ENCODE measurements around the gene PTPRG.
A peak's percentile ranks its signal among the peaks of the same experiment; 100 is the strongest.

Gene PTPRG

DNA sequence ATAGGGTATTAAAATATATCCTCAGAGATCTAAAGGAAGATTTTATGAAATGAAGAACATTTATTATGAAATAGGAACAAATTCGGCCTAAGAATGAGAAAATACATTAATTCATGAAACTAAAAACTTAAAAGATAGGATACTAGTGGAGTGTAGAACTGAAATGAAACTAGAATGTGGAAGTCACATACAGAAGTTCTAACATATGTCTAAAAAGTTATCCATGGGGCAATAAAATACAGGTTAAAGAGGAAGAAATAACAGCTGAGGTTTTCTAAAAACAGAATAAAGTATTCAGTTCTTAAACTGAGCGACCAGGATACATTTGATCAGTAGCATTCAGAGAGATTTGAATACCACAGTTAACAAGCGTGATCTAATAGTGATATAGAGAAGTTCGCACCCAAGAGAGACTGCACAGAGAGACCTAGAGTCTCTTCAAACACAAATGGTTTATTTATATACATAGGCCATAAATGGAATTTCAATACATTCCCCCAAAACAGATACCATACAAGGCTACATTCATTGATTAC, 726.1 kb downstream of the PTPRG start:
- Histone ChIP-seq H3F3A (ENCODE audit: control insufficient read depth, insufficient read depth) (peaks cover 4% of the 10 kb centered on the region; the same call in 1 of the 2 replicates), H3K36me3 (ENCODE audit: control insufficient read depth, low read length) (no peaks in the 10 kb centered on the region), H3K27ac (ENCODE audit: low read depth, low read length) (0 out of 2 replicates have a peak overlapping the region, but pooled peaks have one; percentile 1), H3K79me2 (ENCODE audit: control insufficient read depth, low read length) (no peaks in the 10 kb centered on the region), H3K9me3 (ENCODE audit: control insufficient read depth, insufficient read depth, low read length) (no peaks in the 10 kb centered on the region), H3K27me3 (ENCODE audit: control insufficient read depth, low read length) (no peaks in the 10 kb centered on the region), H4K20me1 (ENCODE audit: control insufficient read depth, insufficient read depth, low read depth, low read length) (no peaks in the 10 kb centered on the region), H3K4me2 (ENCODE audit: low read length) (peak overlapping the region; percentile 40), H3K4me1 (ENCODE audit: control insufficient read depth, low read length) (peaks cover 19% of the 10 kb centered on the region), H3K9me2 (replicated peaks; ENCODE audit: control insufficient read depth, low read length) (no peaks in the 10 kb centered on the region), H3K4me3 (ENCODE audit: low read length) (0 out of 2 replicates have a peak overlapping the region, but pooled peaks have one; percentile 9)
- TF ChIP-seq, protein P1, sequence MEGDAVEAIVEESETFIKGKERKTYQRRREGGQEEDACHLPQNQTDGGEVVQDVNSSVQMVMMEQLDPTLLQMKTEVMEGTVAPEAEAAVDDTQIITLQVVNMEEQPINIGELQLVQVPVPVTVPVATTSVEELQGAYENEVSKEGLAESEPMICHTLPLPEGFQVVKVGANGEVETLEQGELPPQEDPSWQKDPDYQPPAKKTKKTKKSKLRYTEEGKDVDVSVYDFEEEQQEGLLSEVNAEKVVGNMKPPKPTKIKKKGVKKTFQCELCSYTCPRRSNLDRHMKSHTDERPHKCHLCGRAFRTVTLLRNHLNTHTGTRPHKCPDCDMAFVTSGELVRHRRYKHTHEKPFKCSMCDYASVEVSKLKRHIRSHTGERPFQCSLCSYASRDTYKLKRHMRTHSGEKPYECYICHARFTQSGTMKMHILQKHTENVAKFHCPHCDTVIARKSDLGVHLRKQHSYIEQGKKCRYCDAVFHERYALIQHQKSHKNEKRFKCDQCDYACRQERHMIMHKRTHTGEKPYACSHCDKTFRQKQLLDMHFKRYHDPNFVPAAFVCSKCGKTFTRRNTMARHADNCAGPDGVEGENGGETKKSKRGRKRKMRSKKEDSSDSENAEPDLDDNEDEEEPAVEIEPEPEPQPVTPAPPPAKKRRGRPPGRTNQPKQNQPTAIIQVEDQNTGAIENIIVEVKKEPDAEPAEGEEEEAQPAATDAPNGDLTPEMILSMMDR (IDR thresholded peaks at IDR 0.05; ENCODE audit: low read depth, low read length, poor library complexity, severe bottlenecking): no peak
- TF ChIP-seq EZH2phosphoT487 (IDR thresholded peaks at IDR 0.05; ENCODE audit: borderline replicate concordance, low read length): no peak

DNA sequence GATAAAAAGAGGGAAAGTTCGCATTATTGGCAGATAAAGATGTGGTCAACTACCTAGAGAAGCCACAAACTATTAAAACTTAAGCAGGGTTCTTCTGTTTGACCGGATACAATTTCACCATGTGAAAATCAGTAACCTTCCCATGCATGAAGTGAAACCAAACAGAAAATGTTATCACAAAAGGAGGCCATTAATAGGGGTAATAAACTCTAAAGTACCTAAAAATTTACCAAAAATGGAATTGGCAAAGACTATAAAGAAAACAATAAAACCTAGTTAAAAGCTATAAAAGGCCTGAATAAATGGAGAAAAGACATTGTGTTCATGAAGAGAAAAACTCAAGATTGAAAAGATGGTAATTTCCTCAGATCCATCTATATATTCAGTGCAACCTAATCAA, 728.6 kb downstream of the PTPRG start:
- Histone ChIP-seq H3F3A (ENCODE audit: control insufficient read depth, insufficient read depth) (peaks cover 4% of the 10 kb centered on the region; the same call in 1 of the 2 replicates), H3K36me3 (ENCODE audit: control insufficient read depth, low read length) (no peaks in the 10 kb centered on the region)
- no peak for TF ChIP-seq EZH2phosphoT487 (IDR thresholded peaks at IDR 0.05; ENCODE audit: borderline replicate concordance, low read length)
- TF ChIP-seq, protein P1 (IDR thresholded peaks at IDR 0.05; ENCODE audit: low read depth, low read length, poor library complexity, severe bottlenecking): no peak

DNA sequence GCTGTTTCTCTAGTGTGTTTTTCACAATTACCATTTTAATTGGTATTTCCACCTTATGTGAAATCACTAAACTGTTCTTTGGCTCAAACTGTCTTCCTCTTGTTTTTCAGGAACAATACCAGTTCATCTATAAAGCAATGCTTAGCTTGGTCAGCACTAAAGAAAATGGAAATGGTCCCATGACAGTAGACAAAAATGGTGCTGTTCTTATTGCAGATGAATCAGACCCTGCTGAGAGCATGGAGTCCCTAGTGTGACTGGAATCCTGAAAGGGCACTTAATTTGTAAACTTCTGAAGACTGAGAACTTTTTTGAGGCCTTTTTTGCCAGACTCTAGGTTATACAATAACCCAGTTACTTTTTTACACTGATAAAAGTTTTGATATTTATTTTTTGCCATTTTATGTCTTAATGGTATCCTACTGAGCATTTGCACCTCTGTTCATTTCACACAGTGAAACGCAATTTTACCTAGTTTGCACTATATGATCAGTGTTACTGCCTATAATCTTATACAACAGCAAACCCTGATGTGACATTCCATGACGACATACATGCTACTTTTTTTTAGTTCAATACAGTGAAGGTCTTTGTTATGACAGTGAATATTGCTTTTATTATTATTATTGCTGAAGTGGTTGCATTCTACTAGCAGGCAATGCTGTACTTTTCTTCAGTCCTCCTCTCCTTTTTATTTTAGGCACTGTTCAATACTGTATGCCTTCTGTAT, 731.8 kb downstream of the PTPRG start:
- Histone ChIP-seq H3K9me2 (replicated peaks; ENCODE audit: control insufficient read depth, low read length) (no peaks in the 10 kb centered on the region), H3K27me3 (ENCODE audit: control insufficient read depth, low read length) (no peaks in the 10 kb centered on the region), H3K4me3 (ENCODE audit: low read length) (no peak overlapping the region), H3F3A (ENCODE audit: control insufficient read depth, insufficient read depth) (no peaks in the 10 kb centered on the region), H3K79me2 (ENCODE audit: control insufficient read depth, low read length) (no peaks in the 10 kb centered on the region), H3K27ac (ENCODE audit: low read depth, low read length) (no peak overlapping the region), H4K20me1 (ENCODE audit: control insufficient read depth, insufficient read depth, low read depth, low read length) (no peaks in the 10 kb centered on the region), H3K4me1 (ENCODE audit: control insufficient read depth, low read length) (peaks cover 2% of the 10 kb centered on the region), H3K9me3 (ENCODE audit: control insufficient read depth, insufficient read depth, low read length) (no peaks in the 10 kb centered on the region), H3K4me2 (ENCODE audit: low read length) (no peak overlapping the region), H3K36me3 (ENCODE audit: control insufficient read depth, low read length) (no peaks in the 10 kb centered on the region)
- TF ChIP-seq, protein P1 (IDR thresholded peaks at IDR 0.05; ENCODE audit: low read depth, low read length, poor library complexity, severe bottlenecking): no peak
- TF ChIP-seq EZH2phosphoT487 (IDR thresholded peaks at IDR 0.05; ENCODE audit: borderline replicate concordance, low read length): no peak

More for the DNA sequence above, 728.6 kb downstream of the PTPRG start:
- no peak overlapping the region for H3K4me2 ChIP-seq (ENCODE audit: low read length)
- H3K27ac ChIP-seq (ENCODE audit: low read depth, low read length): no peak overlapping the region
- H3K9me2 ChIP-seq (replicated peaks; ENCODE audit: control insufficient read depth, low read length): no peaks in the 10 kb centered on the region
- no peaks in the 10 kb centered on the region for H3K79me2 ChIP-seq (ENCODE audit: control insufficient read depth, low read length)
- H4K20me1 ChIP-seq (ENCODE audit: control insufficient read depth, insufficient read depth, low read depth, low read length): no peaks in the 10 kb centered on the region
- peaks cover 19% of the 10 kb centered on the region for H3K4me1 ChIP-seq (ENCODE audit: control insufficient read depth, low read length)
- no peaks in the 10 kb centered on the region for H3K9me3 ChIP-seq (ENCODE audit: control insufficient read depth, insufficient read depth, low read length)
- H3K4me3 ChIP-seq (ENCODE audit: low read length): no peak overlapping the region
- no peaks in the 10 kb centered on the region for H3K27me3 ChIP-seq (ENCODE audit: control insufficient read depth, low read length)

All from DOHH2 (cell line).